Nephron progenitor cell (in vitro differentiated cells): Measurements from ENCODE around the gene AGTR1.

Experiments
- DNase-seq: peaks from one replicate; pipeline ENCODE4 v3.0.0; 2021
- H3K27ac Mint-ChIP-seq: 2 replicates; pipeline ENCODE4 v1.8.0; 2021; ENCODE audit warnings: mild to moderate bottlenecking, moderate library complexity, mixed read lengths
- H3K27me3 Mint-ChIP-seq: 2 replicates; pipeline ENCODE4 v1.8.0; 2021; ENCODE audit warnings: mild to moderate bottlenecking, low read depth, mixed read lengths; ENCODE audit not compliant: poor library complexity
- H3K36me3 Mint-ChIP-seq: 2 replicates; pipeline ENCODE4 v1.8.0; 2021; ENCODE audit warnings: low read depth, mixed read lengths
- H3K4me1 Mint-ChIP-seq: 2 replicates; pipeline ENCODE4 v1.8.0; 2021; ENCODE audit warnings: mixed read lengths
- H3K4me3 Mint-ChIP-seq: 2 replicates; pipeline ENCODE4 v1.8.0; 2021; ENCODE audit warnings: mild to moderate bottlenecking, moderate library complexity, mixed read lengths
- H3K9me3 Mint-ChIP-seq: 2 replicates; pipeline ENCODE4 v1.8.0; 2021; ENCODE audit warnings: mild to moderate bottlenecking, moderate library complexity, mixed read lengths
- TF ChIP-seq, protein P1 (sequence below): fragments of 200-600 bp; sonication (generic); IDR thresholded peaks from 2 replicates; pipeline ENCODE4 v1.5.0; 2021; ENCODE audit warnings: antibody characterized with exemption

The AGTR1 gene

DNA sequence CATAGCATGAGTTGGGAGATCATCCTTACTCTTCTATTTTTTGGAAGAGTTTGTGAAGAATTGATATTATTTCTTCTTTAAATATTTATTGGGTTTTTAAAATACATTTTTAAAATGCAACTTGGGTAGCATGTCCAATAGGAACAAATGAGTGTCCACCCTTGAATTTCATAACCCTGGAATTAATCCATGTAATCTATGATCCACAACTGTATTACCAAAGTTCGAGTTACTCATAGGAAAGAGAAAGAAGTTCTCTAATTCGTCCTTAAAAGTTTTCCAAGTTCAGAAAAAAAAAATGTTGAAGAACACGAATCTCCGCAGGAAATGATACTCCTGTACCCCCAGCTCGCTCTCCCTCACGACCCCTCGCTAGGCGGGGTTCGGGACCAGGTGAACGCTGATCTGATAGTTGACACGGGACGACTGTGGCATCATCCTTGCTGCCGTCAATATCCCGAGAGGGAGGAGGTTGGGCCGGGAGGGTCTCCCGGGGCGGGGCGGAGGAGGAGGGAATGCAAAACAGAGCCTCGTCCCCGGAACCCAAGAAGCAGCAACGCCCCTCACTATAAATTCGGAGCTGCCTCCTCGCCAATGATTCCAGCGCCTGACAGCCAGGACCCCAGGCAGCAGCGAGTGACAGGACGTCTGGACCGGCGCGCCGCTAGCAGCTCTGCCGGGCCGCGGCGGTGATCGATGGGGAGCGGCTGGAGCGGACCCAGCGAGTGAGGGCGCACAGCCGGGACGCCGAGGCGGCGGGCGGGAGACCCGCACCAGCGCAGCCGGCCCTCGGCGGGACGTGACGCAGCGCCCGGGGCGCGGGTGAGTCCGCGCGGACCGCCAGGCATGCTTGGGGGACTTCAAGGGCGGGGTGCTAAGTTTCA, at the start of gene AGTR1:
AGTR1 (plus strand) TSS at position 598 of the 884 bp plus-strand sequence. CDS start 43,133 bp downstream, outside the sequence.
- Mint-ChIP-seq H3K9me3 (no peaks in the 10 kb centered on the region), H3K4me1 (peaks cover 13% of the 10 kb centered on the region), H3K27ac (no peak within 1 kb of the TSS), H3K4me3 (peak within 1 kb of the TSS; percentile 84), H3K27me3 (peaks cover 67% of the 10 kb centered on the region), H3K36me3 (no peaks in the 10 kb centered on the region)
- peak; percentile 81 for DNase-seq
- TF ChIP-seq, protein P1, sequence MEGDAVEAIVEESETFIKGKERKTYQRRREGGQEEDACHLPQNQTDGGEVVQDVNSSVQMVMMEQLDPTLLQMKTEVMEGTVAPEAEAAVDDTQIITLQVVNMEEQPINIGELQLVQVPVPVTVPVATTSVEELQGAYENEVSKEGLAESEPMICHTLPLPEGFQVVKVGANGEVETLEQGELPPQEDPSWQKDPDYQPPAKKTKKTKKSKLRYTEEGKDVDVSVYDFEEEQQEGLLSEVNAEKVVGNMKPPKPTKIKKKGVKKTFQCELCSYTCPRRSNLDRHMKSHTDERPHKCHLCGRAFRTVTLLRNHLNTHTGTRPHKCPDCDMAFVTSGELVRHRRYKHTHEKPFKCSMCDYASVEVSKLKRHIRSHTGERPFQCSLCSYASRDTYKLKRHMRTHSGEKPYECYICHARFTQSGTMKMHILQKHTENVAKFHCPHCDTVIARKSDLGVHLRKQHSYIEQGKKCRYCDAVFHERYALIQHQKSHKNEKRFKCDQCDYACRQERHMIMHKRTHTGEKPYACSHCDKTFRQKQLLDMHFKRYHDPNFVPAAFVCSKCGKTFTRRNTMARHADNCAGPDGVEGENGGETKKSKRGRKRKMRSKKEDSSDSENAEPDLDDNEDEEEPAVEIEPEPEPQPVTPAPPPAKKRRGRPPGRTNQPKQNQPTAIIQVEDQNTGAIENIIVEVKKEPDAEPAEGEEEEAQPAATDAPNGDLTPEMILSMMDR, result no peak

DNA sequence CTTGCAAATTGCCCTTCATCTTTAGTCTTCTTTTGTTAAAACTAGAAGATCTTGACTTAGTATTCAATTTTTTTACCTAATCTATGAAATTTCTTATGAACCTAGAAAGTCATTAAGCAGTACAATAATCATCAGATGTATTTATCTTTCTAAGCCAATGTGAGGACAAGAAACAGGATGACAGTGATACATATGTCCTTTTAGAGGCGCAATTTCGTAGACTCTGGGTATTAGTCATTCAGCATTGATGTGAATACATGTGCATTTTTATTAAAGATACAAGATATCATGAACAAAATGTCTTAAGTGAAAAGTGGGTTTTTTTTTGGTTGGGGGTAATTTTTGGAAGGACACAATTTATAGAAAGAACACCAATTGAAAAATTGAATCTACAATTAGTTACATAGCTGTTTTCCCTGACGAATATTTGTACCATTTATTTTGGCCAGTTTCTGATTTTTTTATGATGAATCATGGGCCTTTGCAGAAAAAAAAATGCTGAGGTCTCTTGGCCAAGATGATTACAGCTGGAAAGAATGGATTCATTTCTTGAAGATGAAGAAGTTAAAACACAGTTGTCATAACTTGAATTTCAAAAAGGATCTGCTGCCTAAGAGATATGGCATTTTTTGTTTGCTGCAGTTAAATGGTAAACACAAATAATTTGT, 48.9 kb upstream of the AGTR1 start:
- DNase-seq, result no peak
- no peaks in the 10 kb centered on the region for H3K36me3 Mint-ChIP-seq
- TF ChIP-seq, protein P1, result no peak
- no peaks in the 10 kb centered on the region for H3K9me3 Mint-ChIP-seq
- H3K4me3 Mint-ChIP-seq, result no peak overlapping the region
- no peak overlapping the region for H3K27ac Mint-ChIP-seq
- H3K27me3 Mint-ChIP-seq, result no peaks in the 10 kb centered on the region
- H3K4me1 Mint-ChIP-seq, result no peaks in the 10 kb centered on the region

DNA sequence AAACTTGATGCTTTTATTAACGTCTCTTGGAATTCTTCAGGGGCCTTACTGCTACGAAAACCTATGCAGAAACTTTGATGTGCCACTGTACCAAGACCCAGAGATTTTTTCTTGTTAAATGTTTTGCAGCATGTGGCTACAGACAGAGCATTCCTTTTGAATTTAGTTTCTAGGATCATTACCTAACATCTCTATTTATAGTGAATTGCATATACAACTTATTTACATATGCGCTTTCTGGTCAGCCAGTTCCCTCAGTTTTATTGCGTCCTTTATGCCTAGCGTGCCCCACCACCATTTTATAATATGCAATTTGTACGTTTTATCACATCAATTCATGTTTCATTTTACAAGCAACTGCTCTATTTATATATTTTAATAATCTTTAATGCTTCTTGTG, 46.2 kb upstream of the AGTR1 start:
- Mint-ChIP-seq H3K4me3 (no peak overlapping the region), H3K9me3 (peaks cover 3% of the 10 kb centered on the region)

DNA sequence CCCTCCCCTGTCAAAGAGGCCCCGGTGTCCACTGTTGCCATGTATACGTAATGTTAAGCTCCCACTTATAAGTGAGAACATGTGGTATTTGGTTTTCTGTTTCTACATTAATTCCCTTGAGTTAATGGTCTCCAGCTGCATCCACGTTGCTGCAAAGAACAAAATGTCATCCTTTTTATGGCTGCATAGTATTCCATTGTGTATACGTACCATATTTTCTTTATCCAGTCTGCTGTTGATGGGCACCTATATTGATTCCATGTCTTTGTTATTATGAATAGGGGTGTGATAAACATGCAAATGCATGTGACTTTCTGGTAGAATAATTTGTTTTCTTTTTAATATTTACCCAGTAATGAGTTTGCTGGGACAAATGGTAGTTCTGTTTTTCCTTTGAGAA, 43.3 kb upstream of the AGTR1 start:
- H3K4me1 Mint-ChIP-seq, result no peaks in the 10 kb centered on the region
- H3K9me3 Mint-ChIP-seq, result peaks cover 3% of the 10 kb centered on the region
- H3K36me3 Mint-ChIP-seq, result no peaks in the 10 kb centered on the region

More for the DNA sequence above, 46.2 kb upstream of the AGTR1 start:
- no peaks in the 10 kb centered on the region for H3K36me3 Mint-ChIP-seq
- TF ChIP-seq, protein P1, result no peak
- H3K27ac Mint-ChIP-seq, result no peak overlapping the region
- H3K4me1 Mint-ChIP-seq, result no peaks in the 10 kb centered on the region
- no peak for DNase-seq
- no peaks in the 10 kb centered on the region for H3K27me3 Mint-ChIP-seq

DNA sequence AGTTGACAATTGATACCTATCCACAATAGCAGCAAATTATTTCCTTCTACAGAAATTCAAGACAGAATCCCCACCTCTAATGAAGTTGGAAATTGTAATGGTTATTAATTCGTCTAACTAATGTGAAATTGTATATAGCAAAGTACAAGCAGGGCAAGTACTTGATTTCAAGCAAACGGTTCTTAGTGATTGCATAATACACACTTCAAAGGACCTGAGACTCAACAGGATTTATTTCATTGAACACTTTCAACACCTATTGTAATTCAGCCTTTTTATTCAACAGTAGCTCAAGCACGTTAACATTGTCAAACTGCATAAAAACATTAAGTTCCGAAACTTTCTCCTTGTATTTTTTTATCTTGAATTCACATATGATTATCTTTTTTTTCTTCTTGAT, 40.2 kb upstream of the AGTR1 start:
- no peaks in the 10 kb centered on the region for H3K36me3 Mint-ChIP-seq
- H3K27ac Mint-ChIP-seq, result no peak overlapping the region
- no peak overlapping the region for H3K4me3 Mint-ChIP-seq
- H3K27me3 Mint-ChIP-seq, result no peaks in the 10 kb centered on the region
- TF ChIP-seq, protein P1, result no peak
- H3K9me3 Mint-ChIP-seq, result peaks cover 3% of the 10 kb centered on the region
- no peaks in the 10 kb centered on the region for H3K4me1 Mint-ChIP-seq
- no peak for DNase-seq

More for the DNA sequence above, 43.3 kb upstream of the AGTR1 start:
- Mint-ChIP-seq H3K27me3 (no peaks in the 10 kb centered on the region), H3K27ac (no peak overlapping the region), H3K4me3 (no peak overlapping the region)
- TF ChIP-seq, protein P1, result no peak
- no peak for DNase-seq
